ENCODE data around the gene LCLAT1.
A peak's percentile ranks its signal among the peaks of the same experiment; 100 is the strongest.

LCLAT1 gene

DNA sequence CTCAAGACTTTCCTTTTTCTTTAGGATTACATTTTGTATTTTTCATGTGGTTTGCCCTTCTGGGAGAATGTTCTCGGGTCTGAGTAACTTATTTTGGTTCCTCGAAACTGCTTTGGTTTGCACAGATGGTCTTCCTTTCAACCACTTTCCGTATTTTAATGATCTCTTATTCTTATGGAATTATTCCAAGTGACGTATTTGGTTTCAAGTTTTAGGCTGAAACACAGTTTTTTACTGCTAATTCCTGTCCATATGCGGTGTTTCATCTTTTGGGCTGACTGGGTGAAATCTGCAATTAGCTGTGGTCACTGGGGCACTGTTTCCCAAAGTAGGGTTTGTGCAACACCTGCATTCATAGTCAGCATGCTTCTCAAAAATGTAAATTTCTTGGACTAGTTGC, 237.5 kb downstream of the LCLAT1 start:
- TF ChIP-seq, protein P1, sequence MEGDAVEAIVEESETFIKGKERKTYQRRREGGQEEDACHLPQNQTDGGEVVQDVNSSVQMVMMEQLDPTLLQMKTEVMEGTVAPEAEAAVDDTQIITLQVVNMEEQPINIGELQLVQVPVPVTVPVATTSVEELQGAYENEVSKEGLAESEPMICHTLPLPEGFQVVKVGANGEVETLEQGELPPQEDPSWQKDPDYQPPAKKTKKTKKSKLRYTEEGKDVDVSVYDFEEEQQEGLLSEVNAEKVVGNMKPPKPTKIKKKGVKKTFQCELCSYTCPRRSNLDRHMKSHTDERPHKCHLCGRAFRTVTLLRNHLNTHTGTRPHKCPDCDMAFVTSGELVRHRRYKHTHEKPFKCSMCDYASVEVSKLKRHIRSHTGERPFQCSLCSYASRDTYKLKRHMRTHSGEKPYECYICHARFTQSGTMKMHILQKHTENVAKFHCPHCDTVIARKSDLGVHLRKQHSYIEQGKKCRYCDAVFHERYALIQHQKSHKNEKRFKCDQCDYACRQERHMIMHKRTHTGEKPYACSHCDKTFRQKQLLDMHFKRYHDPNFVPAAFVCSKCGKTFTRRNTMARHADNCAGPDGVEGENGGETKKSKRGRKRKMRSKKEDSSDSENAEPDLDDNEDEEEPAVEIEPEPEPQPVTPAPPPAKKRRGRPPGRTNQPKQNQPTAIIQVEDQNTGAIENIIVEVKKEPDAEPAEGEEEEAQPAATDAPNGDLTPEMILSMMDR (IDR thresholded peaks at IDR 0.05; ENCODE audit: insufficient read depth, low read length, poor library complexity, severe bottlenecking): no peak
- no peak overlapping the region for H3K4me3 ChIP-seq (replicated peaks; ENCODE audit: low read depth, low read length)
- no peak for DNase-seq (ENCODE audit: extremely low read depth, insufficient read length)
- peaks cover 2% of the 10 kb centered on the region for H3K27me3 ChIP-seq (replicated peaks; ENCODE audit: control insufficient read depth, insufficient read depth, low read length)
- H3K36me3 ChIP-seq (ENCODE audit: control insufficient read depth, insufficient read depth, low read length): no peaks in the 10 kb centered on the region

DNA sequence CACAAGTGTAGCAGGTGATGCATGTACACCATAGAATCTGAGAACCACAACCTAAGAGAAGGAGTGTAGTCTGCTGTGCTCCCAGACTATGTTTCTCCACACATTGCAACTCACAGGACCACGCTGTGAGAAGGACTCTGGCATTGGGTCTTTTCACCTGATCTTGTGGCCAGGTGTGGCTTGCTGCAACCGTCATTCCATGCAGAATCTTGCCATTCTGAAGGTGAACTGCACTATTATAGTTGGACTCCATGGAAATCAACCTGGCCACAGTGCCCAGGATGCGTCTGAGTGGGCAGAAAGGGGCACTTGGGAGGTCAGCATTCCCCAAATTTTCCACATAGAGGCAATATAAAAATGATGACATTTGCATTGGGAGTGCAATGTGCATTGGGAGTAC, 237.9 kb downstream of the LCLAT1 start:
- Histone ChIP-seq H3K36me3 (ENCODE audit: control insufficient read depth, insufficient read depth, low read length) (no peaks in the 10 kb centered on the region), H3K27me3 (replicated peaks; ENCODE audit: control insufficient read depth, insufficient read depth, low read length) (peaks cover 2% of the 10 kb centered on the region), H3K4me3 (replicated peaks; ENCODE audit: low read depth, low read length) (no peak overlapping the region)
- TF ChIP-seq, protein P1 (IDR thresholded peaks at IDR 0.05; ENCODE audit: insufficient read depth, low read length, poor library complexity, severe bottlenecking): no peak
- DNase-seq (ENCODE audit: extremely low read depth, insufficient read length): no peak

DNA sequence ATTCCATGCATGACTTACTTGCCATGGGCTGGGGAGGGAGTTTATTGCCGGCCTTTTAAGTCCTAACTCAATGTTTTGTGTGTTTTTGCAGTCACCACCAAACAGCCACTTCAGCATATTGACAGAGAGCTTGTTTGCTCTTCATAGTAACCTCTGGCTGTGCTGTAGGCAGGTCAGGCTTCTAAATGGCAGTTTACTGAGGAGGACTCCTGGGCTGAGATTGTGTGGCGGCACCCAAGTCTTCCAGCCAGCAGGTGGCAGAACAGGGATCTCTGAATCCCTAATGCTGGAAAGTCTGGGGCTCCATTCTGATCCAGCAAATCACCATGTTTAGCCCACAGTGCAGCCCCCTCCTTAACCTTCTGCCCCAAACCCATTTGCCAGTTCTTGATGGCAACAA, 239.0 kb downstream of the LCLAT1 start:
- peaks cover 2% of the 10 kb centered on the region for H3K27me3 ChIP-seq (replicated peaks; ENCODE audit: control insufficient read depth, insufficient read depth, low read length)
- no peaks in the 10 kb centered on the region for H3K36me3 ChIP-seq (ENCODE audit: control insufficient read depth, insufficient read depth, low read length)
- DNase-seq (ENCODE audit: extremely low read depth, insufficient read length): no peak
- H3K4me3 ChIP-seq (replicated peaks; ENCODE audit: low read depth, low read length): no peak overlapping the region
- TF ChIP-seq, protein P1 (IDR thresholded peaks at IDR 0.05; ENCODE audit: insufficient read depth, low read length, poor library complexity, severe bottlenecking): peak; percentile 51

DNA sequence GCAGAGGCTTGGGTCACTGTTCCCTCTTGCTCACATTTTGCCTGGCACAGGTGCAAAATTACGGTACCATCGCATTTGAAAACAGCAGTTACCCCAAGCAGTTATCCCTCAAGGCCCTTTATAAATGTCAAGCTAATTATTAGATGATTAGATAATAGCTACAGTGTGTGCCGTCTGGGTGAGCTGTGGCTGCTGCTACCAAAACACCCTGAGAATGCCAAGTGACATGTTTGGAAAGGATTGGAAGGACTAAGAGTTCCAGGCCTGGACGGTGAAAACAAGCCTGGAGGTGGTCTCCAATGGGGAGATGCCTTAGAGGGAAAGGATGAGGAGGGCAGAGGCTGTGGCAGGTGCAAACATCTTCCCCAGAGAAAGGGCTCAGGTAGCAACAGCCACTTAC, 239.6 kb downstream of the LCLAT1 start:
- Histone ChIP-seq H3K27me3 (replicated peaks; ENCODE audit: control insufficient read depth, insufficient read depth, low read length) (no peaks in the 10 kb centered on the region; the same call in 1 of the 2 replicates), H3K4me3 (replicated peaks; ENCODE audit: low read depth, low read length) (no peak overlapping the region), H3K36me3 (ENCODE audit: control insufficient read depth, insufficient read depth, low read length) (no peaks in the 10 kb centered on the region)
- TF ChIP-seq, protein P1 (IDR thresholded peaks at IDR 0.05; ENCODE audit: insufficient read depth, low read length, poor library complexity, severe bottlenecking): no peak
- no peak for DNase-seq (ENCODE audit: extremely low read depth, insufficient read length)

DNA sequence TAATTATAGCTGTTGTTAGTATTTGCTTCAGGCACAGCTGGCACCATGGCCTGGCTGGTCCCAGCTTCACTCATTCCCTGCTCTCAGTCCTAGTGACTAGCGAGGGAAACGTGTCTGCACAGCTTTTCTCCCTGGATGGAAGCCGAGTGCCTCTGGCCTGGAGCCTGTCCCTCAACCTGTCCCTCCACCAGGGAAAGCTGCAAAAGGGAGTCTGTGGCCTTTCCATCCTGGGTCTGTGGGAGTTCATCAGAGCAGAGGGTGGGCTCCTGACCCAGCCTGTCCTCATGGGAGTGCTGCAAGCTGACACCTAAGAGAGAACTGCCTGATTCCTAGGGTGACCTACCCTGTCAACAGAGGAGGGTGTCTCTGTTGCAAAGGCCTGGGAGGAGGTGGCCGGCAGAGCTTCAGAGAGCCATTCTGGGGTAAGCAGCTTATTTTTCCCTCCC, 241.9 kb downstream of the LCLAT1 start:
- no peaks in the 10 kb centered on the region; the same call in 1 of the 2 replicates for H3K27me3 ChIP-seq (replicated peaks; ENCODE audit: control insufficient read depth, insufficient read depth, low read length)
- H3K4me3 ChIP-seq (replicated peaks; ENCODE audit: low read depth, low read length): no peak overlapping the region
- TF ChIP-seq, protein P1 (IDR thresholded peaks at IDR 0.05; ENCODE audit: insufficient read depth, low read length, poor library complexity, severe bottlenecking): no peak
- DNase-seq (ENCODE audit: extremely low read depth, insufficient read length): no peak
- no peaks in the 10 kb centered on the region for H3K36me3 ChIP-seq (ENCODE audit: control insufficient read depth, insufficient read depth, low read length)
